Neural cell (in vitro differentiated cells): ENCODE measurements around the gene LIX1L.

Experiments used
- EZH2 ChIP-seq: fragments of 200-600, 300-800 bp; shearing (Covaris generic), sonication (generic); IDR thresholded peaks from 2 replicates; pipeline ENCODE4 v1.6.1; 2014; ENCODE audit warnings: antibody characterized with exemption, low read length, borderline replicate concordance, mild to moderate bottlenecking; ENCODE audit not compliant: insufficient read depth, poor library complexity, severe bottlenecking
- RAD21 ChIP-seq: fragments of 450-650 bp; conservative IDR thresholded peaks from 2 replicates; pipeline ENCODE4 v1.6.1; 2014; ENCODE audit warnings: antibody characterized with exemption, mild to moderate bottlenecking, moderate library complexity

DNA sequence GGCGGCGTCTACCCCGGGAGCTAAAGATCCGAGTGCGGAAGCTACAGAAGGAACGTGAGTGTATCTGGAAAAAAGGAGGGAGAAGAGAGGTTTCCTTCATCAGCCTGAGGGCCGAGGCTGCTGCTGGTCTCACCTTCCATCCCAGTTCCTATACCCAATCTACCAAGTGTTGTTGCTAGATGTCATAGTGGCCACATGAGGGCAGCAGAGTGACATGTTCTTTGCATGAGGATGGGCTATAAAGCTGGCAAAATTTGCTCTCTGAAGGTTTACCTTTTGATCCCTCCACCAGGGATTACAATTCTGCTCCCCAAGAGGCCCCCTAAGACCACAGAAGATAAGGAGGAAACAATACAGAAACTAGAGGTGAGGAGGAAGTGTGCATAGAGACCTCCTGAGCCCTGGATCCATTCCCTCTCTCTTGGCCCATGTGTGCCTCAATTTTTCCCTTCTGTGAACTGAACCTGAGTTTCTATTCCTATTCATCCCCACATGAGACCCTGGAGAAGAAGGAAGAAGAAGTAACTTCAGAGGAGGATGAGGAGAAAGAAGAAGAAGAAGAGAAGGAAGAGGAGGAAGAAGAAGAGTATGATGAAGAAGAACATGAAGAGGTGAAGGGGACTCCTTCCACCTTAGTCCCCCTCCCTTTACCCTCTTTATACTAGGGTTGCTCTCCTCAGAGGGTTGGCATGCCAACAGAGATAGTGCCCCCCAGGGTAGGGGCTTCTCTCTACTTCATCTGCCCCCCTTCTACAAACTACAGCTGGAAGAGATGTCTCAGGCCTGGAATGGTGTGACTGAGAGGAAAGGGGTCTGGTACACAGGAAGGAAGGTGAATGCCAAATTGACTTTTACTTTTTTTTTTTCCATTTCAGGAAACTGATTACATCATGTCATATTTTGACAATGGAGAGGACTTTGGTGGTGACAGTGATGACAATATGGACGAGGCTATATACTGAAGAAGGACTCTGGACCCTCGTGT lies 20.0 kb upstream of the LIX1L start:
- TF ChIP-seq EZH2 (no peak), RAD21 (peak; percentile 92)
